ENCODE results near the gene CCR5AS.

GRCh38 chr3:46365041-46365440 lies 41.8 kb downstream of the CCR5AS start:
- TF ChIP-seq CTCF (IDR thresholded peaks at IDR 0.05) = no peak
- TF ChIP-seq POLR2A (IDR thresholded peaks at IDR 0.05) = no peak
